Mesenteric fat pad (tissue), 1 donor: ENCODE data around the gene SLC25A41. TPM values are rescaled to one million over a fixed set of nuclear protein-coding genes. Genes with fewer than 3 reads are reported as not detected.
A peak's percentile ranks its signal among the peaks of the same experiment; 100 is the strongest.
"Not testable (repeated sequence)": the region's sequence is repeated elsewhere in the genome, so short reads cannot be mapped to it uniquely, and the experiment has no call there.

ENCODE experiments used
- DNase-seq: peaks from one replicate; pipeline ENCODE4 v3.0.0-alpha.2; 2020; ENCODE audit warnings: low spot score
- total RNA-seq: library from RNA; stranded (reverse); fragmentation: NEBNext Ultra II Directional; extraction: Animal tissue kit (Norgen Biotek cat#: 25700); gene quantifications from one replicate; pipeline ENCODE4 v1.2.1, GENCODE V29; 2021
- donor health status: DM: yes; HTN: yes; CAD: no.

SLC25A41 gene
- total RNA-seq, 1 donor from 2014 or later, result not detected

DNA sequence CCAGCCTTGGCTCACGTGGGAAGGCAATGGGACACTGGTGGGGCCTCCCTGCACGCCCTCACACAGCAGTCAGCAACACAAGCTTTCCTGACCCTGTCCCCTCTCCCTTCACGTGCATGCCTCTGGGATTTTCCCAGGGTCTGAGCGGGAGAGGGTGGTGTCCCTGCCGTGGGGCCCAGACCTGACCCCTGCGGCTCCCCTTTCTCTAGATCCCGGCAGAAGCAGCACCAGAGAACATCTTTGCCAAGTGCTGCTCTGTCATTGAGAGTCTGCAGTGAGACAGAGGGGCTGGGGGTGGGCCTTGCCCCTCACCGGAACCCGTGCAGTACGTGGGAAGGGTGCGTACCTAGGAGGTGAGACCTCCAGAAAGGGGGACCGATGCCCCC, 21.5 kb downstream of the SLC25A41 start:
- DNase-seq, result no peak

DNA sequence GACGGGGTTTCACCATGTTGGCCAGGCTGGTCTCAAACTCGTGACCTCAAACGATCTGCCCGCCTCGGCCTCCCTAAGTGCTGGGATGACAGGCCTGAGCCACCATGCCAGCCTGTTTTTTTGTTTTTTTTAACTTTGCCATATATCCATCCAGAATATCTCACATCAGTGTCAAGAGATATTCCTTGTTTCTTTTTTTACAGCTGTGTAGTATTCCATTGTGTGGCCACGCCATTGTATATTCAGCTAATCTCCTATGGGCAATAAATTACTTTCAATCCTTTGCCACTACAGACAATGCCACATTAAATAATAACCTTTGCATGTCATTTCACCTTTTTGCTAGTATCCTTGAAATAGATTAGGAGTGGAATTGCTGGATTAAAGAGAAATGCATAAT, 24.2 kb downstream of the SLC25A41 start:
- DNase-seq, result no peak

DNA sequence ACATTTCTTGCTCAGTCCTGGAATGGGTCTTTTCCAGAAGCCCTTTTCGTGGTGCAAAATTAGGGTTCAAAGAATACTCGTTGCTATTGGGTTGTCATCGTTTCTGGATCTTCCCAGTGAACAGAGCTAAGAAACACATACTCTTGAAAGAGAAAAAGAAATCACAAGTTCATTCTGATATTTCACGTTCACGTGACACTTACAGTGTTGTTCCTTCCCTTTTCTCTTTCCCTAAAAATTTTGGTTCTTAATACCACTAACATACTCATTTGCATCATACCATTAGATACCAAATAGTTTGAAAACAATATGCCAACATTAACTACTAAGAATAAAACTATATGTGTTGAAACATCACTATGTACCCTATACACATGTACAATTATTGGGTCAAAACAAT, 27.2 kb downstream of the SLC25A41 start:
- DNase-seq, result no peak

DNA sequence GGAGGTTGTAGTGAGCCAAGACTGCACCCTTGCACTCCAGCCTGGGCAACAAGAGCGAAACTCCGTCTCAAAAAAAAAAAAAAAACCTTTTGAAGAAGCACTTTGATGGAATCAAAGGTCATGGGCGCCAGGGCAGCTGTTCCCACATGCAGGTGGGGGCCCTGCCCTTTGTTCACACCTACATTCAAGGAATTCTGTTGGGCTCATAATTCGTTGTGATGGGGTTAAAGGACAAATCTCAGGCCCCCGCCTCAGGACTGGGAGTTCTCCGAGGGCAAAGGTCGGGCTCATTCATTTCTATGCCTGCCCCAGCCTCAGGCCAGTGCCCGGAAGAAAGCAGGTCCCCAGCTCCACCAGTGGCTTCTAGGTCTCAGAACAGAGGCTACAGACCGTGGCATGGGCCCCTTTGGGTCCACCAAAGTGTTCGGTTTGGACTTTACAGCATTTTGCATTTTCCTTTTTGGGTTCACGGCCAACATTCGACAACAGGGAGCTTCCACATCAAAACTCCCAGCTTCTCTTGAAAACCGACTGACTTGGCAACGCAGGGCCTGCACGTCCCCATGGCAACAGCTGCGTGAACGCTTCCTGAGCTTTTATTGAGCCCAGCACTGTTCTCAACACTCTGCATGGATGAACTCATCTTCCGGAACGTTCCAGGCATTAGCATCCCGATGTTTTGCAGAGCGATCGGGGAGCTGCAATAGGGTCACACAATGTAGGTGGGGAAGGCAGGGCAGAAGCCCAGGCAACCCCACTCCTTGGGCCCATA, 30.5 kb downstream of the SLC25A41 start:
- no peak for DNase-seq

DNA sequence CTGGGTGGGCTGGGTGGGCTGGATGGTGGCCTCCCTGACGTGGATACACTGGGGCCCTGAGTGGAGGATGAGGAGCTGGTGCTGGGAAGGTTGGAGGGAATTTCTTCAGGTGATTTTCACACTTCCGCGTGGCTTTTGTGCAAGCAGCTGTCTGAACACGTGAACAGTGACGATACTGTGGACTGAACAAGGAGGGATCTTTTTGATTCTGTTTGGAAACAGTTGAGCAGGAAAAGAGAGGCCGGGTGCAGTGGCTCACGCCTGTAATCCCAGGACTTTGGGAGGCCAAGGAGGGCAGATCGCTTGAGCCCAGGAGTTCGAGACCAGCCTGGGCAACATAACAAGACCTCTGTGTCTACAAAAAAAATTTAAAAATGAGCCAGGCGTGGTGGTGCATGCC, 31.5 kb downstream of the SLC25A41 start:
- no peak for DNase-seq

DNA sequence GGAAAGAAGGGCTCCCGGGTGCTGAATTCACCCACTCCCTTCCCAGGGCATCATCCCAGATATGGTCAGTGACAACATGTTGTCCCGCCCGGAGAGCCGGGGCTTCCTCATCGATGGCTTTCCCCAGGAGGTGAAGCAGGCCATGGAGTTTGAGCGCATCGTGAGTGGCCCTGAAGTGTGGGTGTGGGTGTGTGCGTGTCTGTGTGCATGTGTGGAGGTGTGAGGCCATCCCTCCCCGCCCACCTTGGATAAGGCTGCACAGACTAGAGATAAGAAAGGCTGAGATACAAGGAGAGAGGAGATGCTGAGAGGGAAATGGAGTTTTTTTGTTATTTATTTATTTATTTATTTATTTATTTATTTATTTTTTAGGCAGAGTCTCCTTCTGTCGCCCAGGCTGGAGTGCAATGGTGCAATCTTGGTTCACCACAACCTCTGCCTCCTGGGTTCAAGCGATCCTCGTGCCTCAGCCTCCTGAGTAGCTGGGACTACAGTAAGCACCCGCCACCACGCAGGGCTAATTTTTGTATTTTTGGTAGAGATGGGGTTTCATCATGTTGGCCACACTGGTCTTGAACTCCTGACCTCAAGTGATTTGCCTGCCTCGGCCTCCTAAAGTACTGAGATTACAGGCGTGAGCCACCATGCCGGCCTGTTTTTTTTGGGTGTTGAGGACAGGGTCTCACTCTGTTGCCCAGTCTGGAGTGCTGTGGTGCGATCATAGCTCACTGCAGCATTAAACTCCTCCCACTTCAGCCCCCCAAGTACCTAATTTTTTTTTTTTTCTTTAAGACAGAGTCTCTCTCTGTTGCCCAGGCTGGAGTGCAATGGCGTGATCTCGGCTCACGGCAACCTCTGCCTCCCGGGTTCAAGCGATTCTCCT, 33.3 kb downstream of the SLC25A41 start:
- DNase-seq, result not testable (repeated sequence)

DNA sequence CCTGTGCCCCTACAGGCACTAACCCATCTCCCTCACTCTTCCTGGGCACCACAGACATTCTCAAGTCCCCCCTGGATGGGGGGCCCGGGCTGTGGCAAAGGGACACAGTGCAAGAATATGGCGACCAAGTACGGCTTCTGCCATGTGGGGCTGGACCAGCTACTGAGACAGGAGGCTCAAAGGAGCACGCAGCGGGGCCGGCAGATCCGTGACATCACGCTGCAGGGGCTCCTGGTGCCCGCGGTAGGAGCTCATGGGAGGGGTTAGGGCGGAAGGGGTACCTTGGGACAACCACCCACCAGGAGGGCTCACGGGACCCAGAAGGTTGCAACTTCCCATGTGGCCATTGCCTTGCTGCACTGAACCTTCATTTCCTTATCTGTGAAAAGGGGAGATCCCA, 37.3 kb downstream of the SLC25A41 start:
- no peak for DNase-seq

DNA sequence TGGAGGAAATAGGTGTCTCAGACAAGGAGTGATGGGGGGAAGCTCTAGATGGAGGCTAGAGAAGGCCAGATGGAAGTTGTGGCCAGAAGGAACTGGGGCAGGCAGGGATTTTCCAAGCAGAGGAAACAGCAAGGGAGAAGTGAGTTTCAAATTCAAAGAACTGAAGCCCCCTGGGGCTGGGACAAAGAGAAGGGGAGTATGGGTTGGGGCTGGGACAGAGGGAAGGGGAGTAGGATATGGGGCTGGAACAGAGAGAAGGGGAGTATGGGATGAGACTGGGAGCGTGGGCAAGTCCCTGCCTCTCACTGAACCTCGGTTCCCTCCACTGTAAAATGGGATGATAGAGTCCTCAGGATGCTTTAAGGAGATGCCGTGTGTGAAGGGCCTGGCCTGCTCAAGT, 38.7 kb downstream of the SLC25A41 start:
- no peak for DNase-seq

DNA sequence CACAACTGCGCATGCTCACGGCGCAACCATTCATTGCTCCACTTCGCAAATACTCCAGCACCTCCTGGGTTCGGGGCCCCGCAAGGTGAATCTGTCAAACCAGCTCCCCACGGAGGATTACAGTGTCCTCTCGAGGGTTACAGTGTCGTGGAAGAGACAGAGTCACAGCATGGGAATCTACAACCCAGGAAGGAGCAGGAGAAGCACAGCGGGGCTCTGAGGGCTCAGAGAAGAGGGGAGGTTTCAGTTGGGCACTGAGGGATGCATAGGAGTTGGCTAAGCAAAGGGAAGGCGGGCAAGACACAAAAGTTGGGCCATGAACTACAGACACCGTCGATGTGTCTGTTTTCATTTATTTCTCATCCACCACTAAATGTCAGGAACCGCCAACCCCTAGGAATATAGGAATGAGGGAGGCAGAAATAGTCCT, 39.6 kb downstream of the SLC25A41 start:
- no peak for DNase-seq

DNA sequence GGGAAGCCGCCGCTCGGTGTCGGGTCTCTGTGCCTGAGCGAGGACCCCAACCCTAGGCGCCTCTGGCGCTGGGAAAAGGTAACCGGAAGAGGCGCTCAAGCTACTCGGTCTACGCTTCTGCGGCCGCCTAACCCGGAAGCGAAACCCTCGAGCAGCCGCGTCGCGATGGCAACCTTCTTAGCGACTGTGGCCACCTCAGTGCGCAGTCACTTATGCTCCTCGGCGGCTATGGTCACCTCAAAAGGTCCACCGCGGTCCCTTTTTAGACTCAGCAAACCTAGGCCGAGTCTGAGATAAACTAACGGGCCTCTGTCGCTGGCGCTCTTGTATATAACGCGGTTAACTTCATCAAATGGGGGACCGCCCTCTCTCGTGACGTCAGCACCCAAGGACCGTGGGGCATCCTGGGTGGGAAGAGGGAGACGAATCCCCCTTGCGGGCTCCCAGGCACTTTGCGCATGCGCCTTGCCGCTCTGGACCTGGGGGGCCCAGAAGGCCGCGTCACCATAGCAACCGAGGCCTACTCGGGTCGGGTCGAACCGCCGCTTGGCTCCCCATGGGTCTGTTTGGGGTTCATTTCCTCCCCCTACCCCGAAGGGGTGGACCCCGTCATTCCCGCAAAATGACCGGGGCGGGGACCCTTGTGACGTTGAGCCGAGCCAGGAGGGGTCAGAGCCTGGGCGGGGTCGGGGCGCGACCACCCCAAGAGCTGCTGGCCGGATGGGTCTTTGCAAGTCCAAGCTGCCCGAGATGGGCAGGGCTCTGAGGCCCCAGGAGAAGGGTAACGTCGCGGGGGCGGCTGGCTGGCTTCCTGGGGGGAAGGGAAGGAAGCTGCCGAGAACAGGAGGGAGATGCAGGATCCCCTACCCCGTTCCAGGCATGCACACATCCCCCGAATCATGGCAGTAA, 40.2 kb downstream of the SLC25A41 start, which contains the start of gene GTF2F1:
TSS of gene GTF2F1 (minus strand) at position 91 of the 909 bp plus-strand sequence. CDS start 169 bp downstream, outside the sequence.
- peak; percentile 98 for DNase-seq

DNA sequence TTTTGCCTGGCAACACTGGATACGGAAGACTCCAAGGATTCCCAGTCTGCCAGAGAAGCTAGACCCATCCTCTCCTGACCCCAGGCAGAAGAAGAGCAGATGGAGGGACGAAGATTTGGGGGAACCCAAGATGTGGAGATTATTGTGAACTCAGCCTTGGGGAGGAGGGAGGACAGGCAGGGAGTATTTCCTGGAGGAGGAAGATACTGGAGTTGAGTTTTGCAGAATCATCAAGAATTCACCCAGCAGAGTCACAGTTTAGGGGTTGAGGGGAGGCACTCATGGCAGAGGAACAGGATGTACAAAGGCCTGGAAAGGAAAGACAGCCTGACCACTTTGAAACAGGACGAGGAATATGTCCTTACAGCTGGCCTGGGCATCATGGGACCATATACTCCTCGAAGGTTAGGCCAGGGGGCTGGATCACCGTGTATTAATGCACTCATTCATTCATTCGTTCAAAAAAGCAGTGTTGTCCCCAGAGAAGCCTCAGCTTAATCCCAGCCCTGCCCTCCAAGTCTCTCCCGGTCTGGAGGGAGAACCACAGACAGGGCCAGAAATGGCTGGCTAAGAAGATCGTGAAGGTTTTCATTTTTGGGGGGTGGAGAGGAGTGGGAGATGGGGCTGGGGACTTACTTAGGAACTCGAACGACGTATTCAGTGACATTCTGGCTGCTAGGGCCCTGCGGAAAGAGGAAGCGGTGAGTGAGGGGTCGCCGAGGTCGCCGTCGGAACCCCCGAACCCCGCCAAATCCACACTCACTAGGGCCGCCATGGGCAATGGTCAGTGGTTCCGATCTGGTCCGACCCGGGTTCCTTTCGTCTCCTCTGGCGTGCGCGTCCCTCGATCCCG, 41.1 kb downstream of the SLC25A41 start:
- no peak for DNase-seq

DNA sequence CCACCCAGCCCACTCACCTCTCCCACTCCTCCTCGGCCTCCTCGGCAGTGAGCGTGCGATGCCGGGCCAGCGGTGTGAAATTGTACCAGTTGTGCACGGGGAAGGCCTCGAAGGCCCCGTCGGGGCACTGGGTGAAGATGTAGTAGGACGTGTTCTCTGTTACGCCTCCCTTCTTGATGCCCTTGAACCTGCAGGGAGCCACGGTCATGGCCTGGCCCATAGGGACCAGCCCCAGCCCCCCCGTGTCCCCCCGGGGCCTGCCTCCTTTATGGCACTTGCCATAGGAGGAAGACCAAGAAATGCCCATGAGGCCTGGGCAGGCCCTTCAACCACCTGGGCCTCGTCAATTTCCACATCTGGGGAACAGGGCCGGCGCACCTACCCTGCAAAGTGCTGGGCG, 46.2 kb downstream of the SLC25A41 start:
- DNase-seq, result no peak

DNA sequence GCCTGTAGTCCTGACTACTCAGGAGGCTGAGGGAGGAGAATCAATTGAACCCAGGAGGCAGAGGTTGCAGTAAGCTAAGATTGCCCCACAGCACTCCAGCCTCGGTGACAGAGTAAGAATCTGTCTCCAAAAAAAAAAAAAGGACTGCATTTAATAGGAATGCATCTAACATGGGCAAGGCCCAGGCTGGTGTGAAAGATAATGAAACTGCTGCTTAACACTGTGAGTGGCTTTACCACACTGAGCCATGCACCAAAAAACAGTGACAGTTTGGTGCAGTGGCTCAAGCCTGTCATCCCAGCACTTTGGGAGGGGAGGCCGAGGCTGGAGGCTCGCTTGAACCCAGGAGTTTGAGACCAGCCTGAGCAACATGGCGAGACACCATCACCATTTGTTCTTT, 49.2 kb downstream of the SLC25A41 start:
- no peak for DNase-seq

DNA sequence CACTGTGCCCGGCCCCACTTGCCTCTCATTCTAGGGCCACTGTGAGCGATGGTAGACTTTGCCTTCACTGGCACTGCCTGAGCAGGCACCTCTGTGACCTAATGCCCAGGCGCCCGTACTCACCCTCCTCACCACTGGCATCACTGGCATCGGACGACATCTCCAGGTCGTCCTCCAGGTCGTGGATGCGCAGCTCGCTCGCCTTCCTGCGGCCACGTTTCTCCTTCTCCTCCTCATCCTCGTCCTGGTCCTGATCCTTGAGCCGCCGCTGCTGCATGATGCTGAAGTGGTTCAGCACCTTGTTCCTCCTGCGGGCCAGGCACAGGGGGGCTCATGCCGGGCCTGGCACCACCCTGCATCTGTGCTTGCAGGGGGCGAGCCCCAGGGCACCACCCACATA, 50.4 kb downstream of the SLC25A41 start:
- no peak for DNase-seq

DNA sequence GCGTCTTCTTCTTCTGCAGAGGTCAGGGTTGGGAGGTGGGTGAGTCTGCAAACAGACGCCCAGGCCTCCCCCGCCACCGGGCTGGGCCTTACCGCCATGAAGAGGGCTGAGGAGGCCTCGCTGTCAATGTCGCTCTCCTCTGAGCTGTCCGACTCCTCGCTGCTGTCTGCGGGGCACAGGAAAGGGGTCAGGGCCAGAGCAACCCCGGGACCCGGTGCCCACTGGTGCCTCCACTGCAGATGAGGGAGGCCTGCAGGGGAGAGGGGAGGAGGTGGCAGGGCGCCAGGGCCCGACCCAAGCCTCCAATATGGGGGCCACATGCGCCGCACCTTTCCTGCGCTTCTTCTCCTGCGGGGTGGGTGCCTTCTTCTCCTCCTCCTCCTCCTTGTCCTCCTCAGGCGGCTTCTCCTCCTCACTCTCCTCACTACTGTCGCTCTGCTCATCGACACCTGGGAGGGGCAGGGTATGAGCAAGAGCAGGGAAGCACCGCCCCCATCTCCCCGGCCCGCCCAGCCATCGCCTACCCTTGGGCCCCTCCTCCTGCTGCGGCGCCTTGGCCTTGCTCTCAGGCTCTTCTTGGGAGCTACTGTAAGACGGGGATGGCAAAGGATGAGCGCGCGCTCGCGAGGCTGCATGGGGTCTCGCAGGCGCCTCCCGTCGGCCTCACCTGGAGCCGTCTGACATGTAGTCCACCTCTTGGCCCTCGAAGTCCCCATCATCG, 52.4 kb downstream of the SLC25A41 start:
- DNase-seq, result no peak

DNA sequence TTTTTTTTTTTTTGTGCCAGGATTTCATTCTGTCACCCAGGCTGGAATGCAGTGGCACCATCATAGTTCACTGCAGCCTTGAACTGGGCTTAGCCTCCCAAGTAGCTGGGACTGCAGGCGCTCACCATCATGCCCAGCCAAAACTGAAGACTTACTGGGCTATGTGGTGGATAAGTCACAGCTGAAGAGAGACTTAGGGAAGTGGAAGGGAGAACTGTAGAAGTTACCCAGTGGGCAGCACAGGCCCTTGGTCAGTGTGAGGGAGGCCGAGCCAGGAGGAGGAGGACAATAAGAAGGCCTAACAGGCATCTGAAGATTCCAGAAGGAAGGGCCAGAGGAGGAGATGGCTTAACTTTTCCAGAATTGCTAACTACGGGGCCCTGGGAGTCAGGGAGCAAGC, 53.8 kb downstream of the SLC25A41 start:
- no peak for DNase-seq

DNA sequence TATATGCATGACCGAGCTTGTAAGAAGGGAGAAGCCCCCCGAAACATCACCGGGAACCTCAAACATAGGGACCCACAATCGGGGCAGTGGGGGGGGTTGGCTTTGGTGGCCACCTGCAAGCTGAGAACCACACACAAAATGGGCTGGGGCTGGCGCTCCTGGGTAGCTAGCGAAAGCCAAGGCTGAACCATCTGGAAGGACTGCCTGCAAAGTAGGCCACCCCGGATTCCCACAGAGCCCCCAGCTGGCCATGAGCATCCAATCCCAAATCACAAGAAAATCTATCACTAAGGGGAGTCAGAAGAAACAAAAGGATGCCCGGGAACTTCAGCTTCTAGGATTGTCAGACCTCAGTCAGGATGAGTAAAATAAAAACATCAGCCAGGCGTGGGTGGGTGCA, 55.1 kb downstream of the SLC25A41 start:
- no peak for DNase-seq

DNA sequence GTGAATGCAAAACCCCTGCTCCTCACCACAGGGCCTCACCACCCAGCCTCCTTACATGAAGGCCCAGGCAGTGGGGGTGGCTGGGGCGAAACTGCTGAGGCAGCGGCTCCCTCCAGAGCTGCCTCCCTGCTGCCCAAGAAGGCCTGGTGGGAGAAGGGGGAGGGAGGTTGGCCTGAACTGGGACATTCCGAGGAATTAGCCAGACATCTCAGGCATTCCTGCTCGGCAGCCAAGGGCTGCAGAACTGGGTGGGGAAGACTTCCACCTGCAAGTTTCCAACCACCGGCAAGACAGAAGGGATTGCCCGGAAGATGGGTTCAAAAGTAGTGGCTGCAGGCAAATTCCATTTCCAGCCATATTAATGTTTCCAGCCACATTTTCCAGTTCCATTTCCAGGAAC, 55.5 kb downstream of the SLC25A41 start:
- no peak for DNase-seq

DNA sequence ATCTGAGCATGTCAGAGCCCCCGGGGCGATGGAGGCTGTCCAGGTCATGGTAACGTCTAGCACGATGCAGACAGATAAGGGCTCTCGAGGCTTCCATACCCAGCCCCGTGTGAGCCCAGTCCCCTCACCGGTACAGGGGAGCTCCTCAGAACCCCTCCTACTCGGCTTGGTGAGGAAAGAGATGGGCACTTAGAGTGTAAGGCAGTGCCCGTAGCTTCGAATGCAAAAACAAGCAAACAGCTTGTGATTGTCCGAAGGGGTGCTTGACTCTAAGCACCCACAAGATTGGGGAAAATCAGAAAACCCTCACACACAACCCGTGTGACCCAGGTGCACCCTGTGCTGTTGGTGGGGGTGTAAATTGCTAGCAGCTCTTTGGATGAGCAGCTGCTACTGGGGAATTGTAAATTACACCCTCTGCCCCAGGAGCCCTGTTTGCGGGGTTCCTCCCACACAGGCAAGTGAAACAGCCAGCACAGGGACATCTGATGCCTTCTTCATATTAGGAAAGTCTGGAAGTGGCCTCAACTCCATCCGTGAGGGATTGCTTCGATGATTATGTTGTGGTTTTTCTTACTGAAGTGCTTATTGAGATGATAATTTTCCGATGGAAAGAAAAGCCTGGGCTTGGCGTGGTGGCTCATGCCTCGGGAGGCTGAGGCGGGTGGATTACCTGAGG, 56.9 kb downstream of the SLC25A41 start:
- DNase-seq, result no peak
